Chondrocyte (in vitro differentiated cells): ENCODE measurements around the gene CD40. TPM values are rescaled to one million over a fixed set of nuclear protein-coding genes. Genes with fewer than 3 reads are reported as not detected.

Experiments used
- DNase-seq: peaks from one replicate; pipeline ENCODE4 v3.0.0; 2021; ENCODE audit warnings: mixed read lengths, low spot score
- H3K27ac Mint-ChIP-seq: one replicate; pipeline ENCODE4 v1.8.0; 2021; ENCODE audit warnings: mild to moderate bottlenecking, moderate library complexity, mixed read lengths; ENCODE audit not compliant: unreplicated experiment
- H3K27me3 Mint-ChIP-seq: 2 replicates; pipeline ENCODE4 v1.8.0; 2021; ENCODE audit warnings: low read depth, mixed read lengths
- H3K36me3 Mint-ChIP-seq: 2 replicates; pipeline ENCODE4 v1.8.0; 2021; ENCODE audit warnings: low read depth, mixed read lengths
- H3K4me1 Mint-ChIP-seq: 2 replicates; pipeline ENCODE4 v1.8.0; 2021; ENCODE audit warnings: low read depth, mild to moderate bottlenecking, mixed read lengths
- H3K4me3 Mint-ChIP-seq: one replicate; pipeline ENCODE4 v1.8.0; 2021; ENCODE audit warnings: mild to moderate bottlenecking, moderate library complexity, mixed read lengths; ENCODE audit not compliant: unreplicated experiment
- H3K9me3 Mint-ChIP-seq: 2 replicates; pipeline ENCODE4 v1.8.0; 2021; ENCODE audit warnings: low read depth, mixed read lengths
- total RNA-seq: library from RNA; stranded (reverse); gene quantifications from 3 replicates; pipeline ENCODE4 v1.2.1, GENCODE V29; 2021
- TF ChIP-seq, protein P1 (sequence below): fragments of 200-600 bp; sonication (generic); IDR thresholded peaks from 2 replicates; pipeline ENCODE4 v1.5.0; 2021; ENCODE audit warnings: antibody characterized with exemption, mild to moderate bottlenecking, moderate library complexity

CD40 gene
- total RNA-seq, 1 donor from 2014 or later, result 2.5 TPM

DNA sequence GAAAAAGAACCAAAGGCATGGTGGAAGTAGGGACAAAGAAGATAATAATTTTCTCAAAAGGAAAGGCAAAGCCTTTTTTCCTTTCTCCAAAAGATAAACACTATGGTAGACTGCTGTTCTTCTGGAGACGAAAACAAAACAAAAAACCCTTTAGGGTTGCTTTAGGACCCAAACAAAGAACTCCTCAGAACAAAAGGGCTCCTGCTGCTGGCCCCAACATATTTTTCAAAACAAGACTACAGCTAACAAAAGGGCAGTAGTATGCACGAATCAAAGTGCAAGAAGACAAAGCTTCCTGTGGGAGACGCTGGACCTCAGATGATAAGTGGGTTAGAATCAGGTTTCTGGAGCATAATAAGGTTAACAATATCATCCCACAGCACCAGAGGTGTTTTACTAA is 44.1 kb upstream of the CD40 start:
- no peak for DNase-seq
- no peaks in the 10 kb centered on the region for H3K27me3 Mint-ChIP-seq
- no peak overlapping the region for H3K27ac Mint-ChIP-seq
- H3K4me1 Mint-ChIP-seq, result no peaks in the 10 kb centered on the region
- H3K36me3 Mint-ChIP-seq, result peaks cover 17% of the 10 kb centered on the region
- TF ChIP-seq, protein P1, sequence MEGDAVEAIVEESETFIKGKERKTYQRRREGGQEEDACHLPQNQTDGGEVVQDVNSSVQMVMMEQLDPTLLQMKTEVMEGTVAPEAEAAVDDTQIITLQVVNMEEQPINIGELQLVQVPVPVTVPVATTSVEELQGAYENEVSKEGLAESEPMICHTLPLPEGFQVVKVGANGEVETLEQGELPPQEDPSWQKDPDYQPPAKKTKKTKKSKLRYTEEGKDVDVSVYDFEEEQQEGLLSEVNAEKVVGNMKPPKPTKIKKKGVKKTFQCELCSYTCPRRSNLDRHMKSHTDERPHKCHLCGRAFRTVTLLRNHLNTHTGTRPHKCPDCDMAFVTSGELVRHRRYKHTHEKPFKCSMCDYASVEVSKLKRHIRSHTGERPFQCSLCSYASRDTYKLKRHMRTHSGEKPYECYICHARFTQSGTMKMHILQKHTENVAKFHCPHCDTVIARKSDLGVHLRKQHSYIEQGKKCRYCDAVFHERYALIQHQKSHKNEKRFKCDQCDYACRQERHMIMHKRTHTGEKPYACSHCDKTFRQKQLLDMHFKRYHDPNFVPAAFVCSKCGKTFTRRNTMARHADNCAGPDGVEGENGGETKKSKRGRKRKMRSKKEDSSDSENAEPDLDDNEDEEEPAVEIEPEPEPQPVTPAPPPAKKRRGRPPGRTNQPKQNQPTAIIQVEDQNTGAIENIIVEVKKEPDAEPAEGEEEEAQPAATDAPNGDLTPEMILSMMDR, result no peak
- H3K4me3 Mint-ChIP-seq, result no peak overlapping the region
- H3K9me3 Mint-ChIP-seq, result no peaks in the 10 kb centered on the region

DNA sequence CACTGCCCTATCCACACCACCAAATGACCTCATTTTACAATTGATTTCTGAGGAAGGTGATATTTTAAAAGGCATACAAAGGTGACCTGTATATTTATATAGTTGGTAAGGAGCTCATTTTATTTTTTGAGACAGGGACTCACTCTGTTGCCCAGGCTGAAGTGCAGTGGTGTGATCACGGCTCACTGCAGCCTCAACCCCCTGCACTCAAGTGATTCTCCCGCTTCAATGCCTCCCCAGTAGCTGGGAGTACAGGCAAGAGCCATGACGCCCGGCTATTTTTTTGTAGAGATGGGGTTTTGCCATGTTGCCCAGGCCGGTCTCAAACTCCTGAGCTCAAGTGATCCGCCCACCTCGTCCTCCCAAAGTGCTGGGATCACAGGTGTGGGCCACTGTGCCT is 41.3 kb upstream of the CD40 start:
- no peaks in the 10 kb centered on the region for H3K27me3 Mint-ChIP-seq
- TF ChIP-seq, protein P1, result no peak
- H3K4me3 Mint-ChIP-seq, result no peak overlapping the region
- no peak for DNase-seq
- H3K36me3 Mint-ChIP-seq, result peaks cover 11% of the 10 kb centered on the region
- no peaks in the 10 kb centered on the region for H3K9me3 Mint-ChIP-seq
- H3K4me1 Mint-ChIP-seq, result peaks cover 4% of the 10 kb centered on the region
- no peak overlapping the region for H3K27ac Mint-ChIP-seq

GRCh38 chr20:46077642-46078305 is 40.3 kb upstream of the CD40 start:
- TF ChIP-seq, protein P1, result no peak
- no peaks in the 10 kb centered on the region for H3K9me3 Mint-ChIP-seq
- no peaks in the 10 kb centered on the region for H3K27me3 Mint-ChIP-seq
- peaks cover 5% of the 10 kb centered on the region for H3K4me1 Mint-ChIP-seq
- H3K4me3 Mint-ChIP-seq, result no peak overlapping the region
- peaks cover 11% of the 10 kb centered on the region for H3K36me3 Mint-ChIP-seq
- no peak overlapping the region for H3K27ac Mint-ChIP-seq
- no peak for DNase-seq

- TF ChIP-seq, protein P1, result no peak
- Mint-ChIP-seq H3K27ac (no peak overlapping the region), H3K9me3 (no peaks in the 10 kb centered on the region), H3K36me3 (peaks cover 11% of the 10 kb centered on the region), H3K27me3 (no peaks in the 10 kb centered on the region), H3K4me1 (peaks cover 9% of the 10 kb centered on the region), H3K4me3 (no peak overlapping the region)
- no peak for DNase-seq
Observed at GRCh38 chr20:46078954-46079353, 39.2 kb upstream of the CD40 start.

DNA sequence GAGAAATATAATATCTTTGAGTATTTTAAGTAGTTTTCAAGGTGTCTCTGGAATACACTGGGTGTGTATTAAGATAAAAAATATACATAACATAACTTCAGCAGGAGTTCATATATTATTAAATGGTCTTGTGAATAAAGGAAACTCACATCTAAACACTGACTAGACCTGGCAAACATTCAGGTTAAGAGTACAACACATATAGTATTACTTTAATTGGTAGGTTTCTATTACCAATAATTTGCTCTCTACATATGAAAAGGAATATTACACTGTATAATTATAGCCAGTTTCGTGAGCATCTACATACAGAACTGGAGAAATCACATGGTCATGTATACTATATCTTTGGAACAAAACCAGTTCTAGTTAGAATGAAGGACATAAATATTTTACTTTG is 37.0 kb upstream of the CD40 start:
- Mint-ChIP-seq H3K4me3 (no peak overlapping the region), H3K36me3 (peaks cover 4% of the 10 kb centered on the region), H3K9me3 (no peaks in the 10 kb centered on the region), H3K27ac (no peak overlapping the region), H3K4me1 (peaks cover 29% of the 10 kb centered on the region), H3K27me3 (no peaks in the 10 kb centered on the region)
- no peak for DNase-seq
- TF ChIP-seq, protein P1, result no peak
